K562 (cell line): Measurements from ENCODE around the gene ZBTB8A. TPM values are rescaled to one million over a fixed set of nuclear protein-coding genes. Genes with fewer than 3 reads are reported as not detected.

ENCODE experiments used
- DIDO1 ChIP-seq: fragments of 450-650 bp; IDR thresholded peaks from 2 replicates; pipeline ENCODE4 v1.6.1; 2016; ENCODE audit warnings: low read depth, missing biosample characterization, missing genetic modification characterization
- E2F6 ChIP-seq, 2 experiments: IDR thresholded peaks; 2 replicates each; pipeline ENCODE4 v1.6.1; 2011; ENCODE audit warnings: borderline replicate concordance in 1 of 2, control low read depth in 1 of 2, low read depth in 1 of 2, low read length in 1 of 2, mild to moderate bottlenecking in 1 of 2, mixed read lengths in 1 of 2, moderate library complexity in 1 of 2; ENCODE audit not compliant: insufficient read depth in 1 of 2, insufficient read length in 1 of 2, poor library complexity in 1 of 2, severe bottlenecking in 1 of 2; ENCODE audit errors: extremely low read depth in 1 of 2
- FOSL1 ChIP-seq: fragments of 200-800 bp; sonication (Bioruptor generic); conservative IDR thresholded peaks from 2 replicates; pipeline ENCODE4 v1.6.1; 2016; ENCODE audit warnings: missing genetic modification characterization, missing compliant biosample characterization
- FOXJ2 ChIP-seq: fragments of 200-800 bp; sonication (Bioruptor generic); IDR thresholded peaks from 2 replicates; pipeline ENCODE4 v1.6.1; 2016; ENCODE audit warnings: missing genetic modification characterization, missing compliant biosample characterization
- IRF9 ChIP-seq: fragments of 450-650 bp; IDR thresholded peaks from 2 replicates; pipeline ENCODE4 v1.6.1; 2016; ENCODE audit warnings: missing biosample characterization, missing genetic modification characterization
- KLF10 ChIP-seq: fragments of 250-450 bp; sonication (Bioruptor Pico); IDR thresholded peaks from 2 replicates; pipeline ENCODE4 v1.6.1; 2021; ENCODE audit warnings: matching md5 sums
- LEF1 ChIP-seq: fragments of 450-650 bp; IDR thresholded peaks from 2 replicates; pipeline ENCODE4 v1.6.1; 2016; ENCODE audit warnings: mild to moderate bottlenecking
- PREB ChIP-seq: sonication (generic); formaldehyde crosslinking; IDR thresholded peaks from 2 replicates; pipeline ENCODE4 v1.8.1; 2023; ENCODE audit warnings: mild to moderate bottlenecking, missing genetic modification reagents
- SREBF1 ChIP-seq: fragments of 150-350 bp; IDR thresholded peaks from 2 replicates; pipeline ENCODE4 v1.6.1; 2014; ENCODE audit warnings: antibody characterized with exemption, low read depth, low read length, borderline replicate concordance
- TEAD2 ChIP-seq: fragments of 450-650 bp; IDR thresholded peaks from 2 replicates; pipeline ENCODE4 v1.6.1; 2016; ENCODE audit warnings: missing genetic modification characterization, control low read depth, missing compliant biosample characterization
- ZC3H8 ChIP-seq: fragments of 450-650 bp; IDR thresholded peaks from 2 replicates; pipeline ENCODE4 v1.6.1; 2017
- ZKSCAN3 ChIP-seq: fragments of 250-450 bp; sonication (Bioruptor Pico); IDR thresholded peaks from 2 replicates; pipeline ENCODE4 v1.4.0; 2020
- ZNF121 ChIP-seq: sonication (generic); formaldehyde crosslinking; conservative IDR thresholded peaks from 2 replicates; pipeline ENCODE4 v1.8.0; 2022; ENCODE audit warnings: missing genetic modification reagents
- ZNF212 ChIP-seq: fragments of 450-650 bp; formaldehyde crosslinking; IDR thresholded peaks from 2 replicates; pipeline ENCODE4 v1.4.0; 2020; ENCODE audit warnings: mild to moderate bottlenecking
- ZNF79 ChIP-seq: fragments of 250-450 bp; sonication (Bioruptor Pico); IDR thresholded peaks from 2 replicates; pipeline ENCODE4 v1.4.0; 2020; ENCODE audit warnings: low read depth, mild to moderate bottlenecking, moderate library complexity
- polyA plus RNA-seq, 8 experiments: library from polyadenylated mRNA; depleted of rRNA in 4 of 8; stranded (reverse) in 5 of 8; unstranded in 3 of 8; fragments of >200 nt; fragmentation: Nextera tagmentation in 2 of 8; fragmentation: Illumina TruSeq in 1 of 8; extraction: Ambion mirVana in 2 of 8; extraction: Trizol in 1 of 8; gene quantifications; 2 replicates each; pipeline versions ENCODE4 v1.2.1 to v1.2.3, GENCODE V29; 2011 to 2014; ENCODE audit warnings: inconsistent platforms in 1 of 8, missing spikeins in 1 of 8
- total RNA-seq, 7 experiments: library from RNA; depleted of rRNA in 6 of 7; stranded (reverse); fragments of >200 nt in 6 of 7; fragmentation: Illumina TruSeq in 2 of 7; extraction: Trizol in 2 of 7; gene quantifications; 2 replicates each; pipeline versions ENCODE4 v1.2.1 to v1.2.3, GENCODE V29; 2011 to 2021; ENCODE audit warnings: low replicate concordance in 1 of 7
- TF ChIP-seq, protein P1 (sequence below): fragments of 450-650 bp; IDR thresholded peaks from 2 replicates; pipeline ENCODE4 v1.7.0; 2016; ENCODE audit warnings: borderline replicate concordance
- TF ChIP-seq, protein P2 (sequence below): fragments of 250-450 bp; sonication (Bioruptor Pico); IDR thresholded peaks from 2 replicates; pipeline ENCODE4 v1.8.0; 2021; ENCODE audit warnings: moderate library complexity, mild to moderate bottlenecking, inconsistent platforms
- TF ChIP-seq, protein P3 (sequence below): sonication (generic); IDR thresholded peaks from 2 replicates; pipeline ENCODE4 v1.6.1; 2016
- TF ChIP-seq, protein P4 (sequence below): sonication (generic); formaldehyde crosslinking; IDR thresholded peaks from 2 replicates; pipeline ENCODE4 v1.8.1; 2023; ENCODE audit warnings: mild to moderate bottlenecking, missing genetic modification reagents

ZBTB8A gene
- total and polyA plus RNA-seq, 9 of the 15 experiments (the other 6 are each of a cell fraction or from before 2014, with no cell fraction given) = 0.01 to 0.64 (median 0.09) TPM

GRCh38 chr1:32650248-32650751, 111.1 kb downstream of the ZBTB8A start, which contains the start of gene ZBTB8OS (continued):
- TF ChIP-seq, protein P1, sequence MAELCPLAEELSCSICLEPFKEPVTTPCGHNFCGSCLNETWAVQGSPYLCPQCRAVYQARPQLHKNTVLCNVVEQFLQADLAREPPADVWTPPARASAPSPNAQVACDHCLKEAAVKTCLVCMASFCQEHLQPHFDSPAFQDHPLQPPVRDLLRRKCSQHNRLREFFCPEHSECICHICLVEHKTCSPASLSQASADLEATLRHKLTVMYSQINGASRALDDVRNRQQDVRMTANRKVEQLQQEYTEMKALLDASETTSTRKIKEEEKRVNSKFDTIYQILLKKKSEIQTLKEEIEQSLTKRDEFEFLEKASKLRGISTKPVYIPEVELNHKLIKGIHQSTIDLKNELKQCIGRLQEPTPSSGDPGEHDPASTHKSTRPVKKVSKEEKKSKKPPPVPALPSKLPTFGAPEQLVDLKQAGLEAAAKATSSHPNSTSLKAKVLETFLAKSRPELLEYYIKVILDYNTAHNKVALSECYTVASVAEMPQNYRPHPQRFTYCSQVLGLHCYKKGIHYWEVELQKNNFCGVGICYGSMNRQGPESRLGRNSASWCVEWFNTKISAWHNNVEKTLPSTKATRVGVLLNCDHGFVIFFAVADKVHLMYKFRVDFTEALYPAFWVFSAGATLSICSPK = no peak
- TF ChIP-seq FOXJ2 (tag) (no peak), IRF9 (tag) (no peak), SREBF1 (0 out of 2 replicates have a peak, but pooled peaks have one; percentile 2), LEF1 (no peak), TEAD2 (tag) (no peak), PREB (CRISPR knock-in tag) (no peak), ZC3H8 (no peak), ZNF79 (CRISPR knock-in tag) (no peak), ZNF121 (no peak), ZKSCAN3 (CRISPR knock-in tag) (no peak), FOSL1 (tag) (no peak), DIDO1 (tag) (no peak), E2F6 (IDR thresholded peaks at IDR 0.05; ENCODE audit: borderline replicate concordance in 1 of 2, extremely low read depth in 1 of 2, insufficient read depth in 1 of 2, insufficient read length in 1 of 2, low read depth in 1 of 2, low read length in 1 of 2, poor library complexity in 1 of 2, severe bottlenecking in 1 of 2) (no peak), ZNF212 (no peak), KLF10 (CRISPR knock-in tag) (no peak)
- TF ChIP-seq, protein P2, sequence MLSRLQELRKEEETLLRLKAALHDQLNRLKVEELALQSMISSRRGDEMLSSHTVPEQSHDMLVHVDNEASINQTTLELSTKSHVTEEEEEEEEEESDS = no peak
- TF ChIP-seq, protein P3, sequence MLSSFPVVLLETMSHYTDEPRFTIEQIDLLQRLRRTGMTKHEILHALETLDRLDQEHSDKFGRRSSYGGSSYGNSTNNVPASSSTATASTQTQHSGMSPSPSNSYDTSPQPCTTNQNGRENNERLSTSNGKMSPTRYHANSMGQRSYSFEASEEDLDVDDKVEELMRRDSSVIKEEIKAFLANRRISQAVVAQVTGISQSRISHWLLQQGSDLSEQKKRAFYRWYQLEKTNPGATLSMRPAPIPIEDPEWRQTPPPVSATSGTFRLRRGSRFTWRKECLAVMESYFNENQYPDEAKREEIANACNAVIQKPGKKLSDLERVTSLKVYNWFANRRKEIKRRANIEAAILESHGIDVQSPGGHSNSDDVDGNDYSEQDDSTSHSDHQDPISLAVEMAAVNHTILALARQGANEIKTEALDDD = no peak
- TF ChIP-seq, protein P4, sequence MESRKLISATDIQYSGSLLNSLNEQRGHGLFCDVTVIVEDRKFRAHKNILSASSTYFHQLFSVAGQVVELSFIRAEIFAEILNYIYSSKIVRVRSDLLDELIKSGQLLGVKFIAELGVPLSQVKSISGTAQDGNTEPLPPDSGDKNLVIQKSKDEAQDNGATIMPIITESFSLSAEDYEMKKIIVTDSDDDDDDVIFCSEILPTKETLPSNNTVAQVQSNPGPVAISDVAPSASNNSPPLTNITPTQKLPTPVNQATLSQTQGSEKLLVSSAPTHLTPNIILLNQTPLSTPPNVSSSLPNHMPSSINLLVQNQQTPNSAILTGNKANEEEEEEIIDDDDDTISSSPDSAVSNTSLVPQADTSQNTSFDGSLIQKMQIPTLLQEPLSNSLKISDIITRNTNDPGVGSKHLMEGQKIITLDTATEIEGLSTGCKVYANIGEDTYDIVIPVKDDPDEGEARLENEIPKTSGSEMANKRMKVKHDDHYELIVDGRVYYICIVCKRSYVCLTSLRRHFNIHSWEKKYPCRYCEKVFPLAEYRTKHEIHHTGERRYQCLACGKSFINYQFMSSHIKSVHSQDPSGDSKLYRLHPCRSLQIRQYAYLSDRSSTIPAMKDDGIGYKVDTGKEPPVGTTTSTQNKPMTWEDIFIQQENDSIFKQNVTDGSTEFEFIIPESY (CRISPR knock-in tag) = peak; percentile 71; the same call in 1 of the 2 replicates
